Kidney epithelial cell (primary cell): Measurements from ENCODE around the gene ATP1B3. TPM values are rescaled to one million over a fixed set of nuclear protein-coding genes. Genes with fewer than 3 reads are reported as not detected.
"Not testable (repeated sequence)": the region's sequence is repeated elsewhere in the genome, so short reads cannot be mapped to it uniquely, and the experiment has no call there.

Experiments used
- DNase-seq: peaks from one replicate; pipeline ENCODE4 v3.0.0-alpha.2; 2010; ENCODE audit warnings: low read depth
- H3K27me3 ChIP-seq: 2 replicates; pipeline ENCODE4 v1.6.0; 2011; ENCODE audit warnings: low read length; ENCODE audit not compliant: control insufficient read depth, insufficient read depth
- H3K36me3 ChIP-seq: 2 replicates; pipeline ENCODE4 v1.5.1; 2011; ENCODE audit warnings: low read length; ENCODE audit not compliant: control insufficient read depth, insufficient read depth
- H3K4me3 ChIP-seq: 2 replicates; pipeline ENCODE4 v1.5.1; 2011; ENCODE audit warnings: low read depth, mild to moderate bottlenecking, control low read depth, low read length
- CTCF ChIP-seq: IDR thresholded peaks from 2 replicates; pipeline ENCODE4 v1.5.1; 2011; ENCODE audit warnings: mild to moderate bottlenecking, moderate library complexity, low read length, control low read depth, inconsistent platforms; ENCODE audit not compliant: insufficient read depth, poor library complexity, severe bottlenecking
- total RNA-seq: library from RNA; depleted of rRNA; stranded (reverse); fragments of >200 nt; gene quantifications from 2 replicates; pipeline ENCODE4 v1.2.3, GENCODE V29; 2015

Gene ATP1B3
- total RNA-seq, 1 donor from 2014 or later: 50.8 TPM

GRCh38 chr3:141887051-141887450, 10.6 kb downstream of the ATP1B3 start:
- H3K4me3 ChIP-seq: no peak overlapping the region
- no peaks in the 10 kb centered on the region for H3K36me3 ChIP-seq
- DNase-seq: no peak
- no peaks in the 10 kb centered on the region for H3K27me3 ChIP-seq
- no peak for TF ChIP-seq CTCF

- not testable (repeated sequence) for DNase-seq, H3K4me3 ChIP-seq, H3K36me3 ChIP-seq, H3K27me3 ChIP-seq
Observed at GRCh38 chr3:141888548-141888947, 12.1 kb downstream of the ATP1B3 start.

GRCh38 chr3:141894524-141895176, 18.2 kb downstream of the ATP1B3 start:
- DNase-seq: no peak
- no peak for TF ChIP-seq CTCF
- Histone ChIP-seq H3K27me3 (no peaks in the 10 kb centered on the region), H3K36me3 (no peaks in the 10 kb centered on the region), H3K4me3 (no peak overlapping the region)

- H3K36me3 ChIP-seq: no peaks in the 10 kb centered on the region
- H3K27me3 ChIP-seq: no peaks in the 10 kb centered on the region
- no peak for DNase-seq
- no peak for TF ChIP-seq CTCF
- no peak overlapping the region for H3K4me3 ChIP-seq
Observed at GRCh38 chr3:141895731-141896130, 19.3 kb downstream of the ATP1B3 start.

GRCh38 chr3:141898908-141899307, 22.5 kb downstream of the ATP1B3 start:
- H3K36me3 ChIP-seq: no peaks in the 10 kb centered on the region
- no peak for TF ChIP-seq CTCF
- H3K4me3 ChIP-seq: no peak overlapping the region
- DNase-seq: no peak
- no peaks in the 10 kb centered on the region for H3K27me3 ChIP-seq

GRCh38 chr3:141900343-141900742, 23.9 kb downstream of the ATP1B3 start:
- H3K4me3 ChIP-seq: no peak overlapping the region
- TF ChIP-seq CTCF: no peak
- no peaks in the 10 kb centered on the region for H3K27me3 ChIP-seq
- DNase-seq: no peak
- no peaks in the 10 kb centered on the region for H3K36me3 ChIP-seq
